Dermis blood vessel endothelial cell (primary cell): ENCODE data around the gene KIF1A. TPM values are rescaled to one million over a fixed set of nuclear protein-coding genes. Genes with fewer than 3 reads are reported as not detected.

Experiments used
- DNase-seq: peaks from one replicate; pipeline ENCODE4 v3.0.0; 2010
- total RNA-seq: library from RNA; depleted of rRNA; stranded (reverse); fragments of >200 nt; gene quantifications from 2 replicates; pipeline ENCODE4 v1.2.3, GENCODE V29; 2014

The KIF1A gene
- total RNA-seq, 1 donor from 2014 or later: not detected

DNA sequence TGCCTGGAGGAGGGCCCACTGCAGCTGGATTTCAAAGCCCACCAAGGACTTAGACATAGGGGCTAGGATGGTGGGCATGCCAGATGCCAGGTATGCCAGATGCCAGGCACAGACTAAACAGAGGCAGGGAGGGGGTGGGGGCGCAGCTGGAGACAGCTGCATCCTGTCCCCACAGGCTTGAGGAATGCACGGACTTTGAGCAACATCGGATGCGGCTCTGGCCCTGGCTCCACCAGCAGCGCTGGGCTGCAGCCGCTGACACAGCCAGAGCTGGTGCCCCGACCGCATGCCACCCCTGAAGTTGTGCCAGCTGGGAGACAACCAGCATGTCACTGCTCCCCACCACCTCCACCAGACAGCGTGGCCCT is 88.9 kb downstream of the KIF1A start:
- DNase-seq: no peak

DNA sequence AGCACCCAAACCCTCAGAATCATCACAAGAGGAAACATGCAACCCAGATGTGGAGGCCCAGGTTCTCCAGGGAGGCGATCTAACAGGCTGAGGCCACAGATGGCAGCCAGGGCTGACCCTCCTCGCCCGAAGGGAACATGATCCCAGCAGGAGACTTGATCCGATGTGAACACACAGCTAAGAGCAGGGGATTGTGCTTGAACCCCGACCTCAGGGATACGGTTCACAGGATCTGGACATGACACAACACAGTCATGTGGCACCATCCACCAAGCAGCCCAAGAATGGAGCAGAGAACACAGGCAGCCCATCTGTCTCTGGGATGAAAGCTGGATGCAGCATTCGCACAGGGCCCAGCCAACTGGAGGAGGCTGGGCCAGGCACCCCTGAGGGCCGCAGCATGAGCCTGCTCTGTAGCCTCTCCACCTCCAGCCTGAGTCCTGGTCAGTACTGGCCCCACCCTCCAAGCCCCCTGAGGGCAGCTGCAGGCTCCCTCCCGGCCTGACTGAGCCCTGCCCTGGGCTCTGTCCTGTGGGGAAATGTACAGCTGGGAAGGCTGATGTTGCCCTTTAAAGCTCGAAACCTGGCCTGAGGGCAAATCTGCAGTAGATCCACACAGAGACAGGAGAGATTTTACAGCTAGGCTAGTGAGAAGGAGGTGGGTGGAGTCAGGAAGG is 89.4 kb downstream of the KIF1A start:
- no peak for DNase-seq

DNA sequence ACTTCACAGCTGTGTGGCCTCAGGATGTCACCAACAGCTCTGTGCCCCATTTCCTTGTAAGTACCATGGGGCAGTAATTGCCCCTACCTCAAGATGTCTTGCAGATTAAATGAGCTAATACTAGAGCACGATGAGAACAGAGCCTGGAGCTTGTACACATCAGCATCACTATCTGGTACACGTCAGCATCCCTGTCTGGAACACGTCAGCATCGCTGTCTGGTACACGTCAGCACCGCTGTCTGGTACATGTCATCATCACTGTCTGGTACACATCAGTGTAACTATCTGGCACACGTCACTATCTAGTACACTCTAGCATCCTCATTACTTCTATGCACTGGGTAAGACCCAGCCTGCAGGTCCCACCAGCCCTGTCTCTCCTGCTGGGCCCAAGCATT is 91.2 kb downstream of the KIF1A start:
- DNase-seq: no peak

DNA sequence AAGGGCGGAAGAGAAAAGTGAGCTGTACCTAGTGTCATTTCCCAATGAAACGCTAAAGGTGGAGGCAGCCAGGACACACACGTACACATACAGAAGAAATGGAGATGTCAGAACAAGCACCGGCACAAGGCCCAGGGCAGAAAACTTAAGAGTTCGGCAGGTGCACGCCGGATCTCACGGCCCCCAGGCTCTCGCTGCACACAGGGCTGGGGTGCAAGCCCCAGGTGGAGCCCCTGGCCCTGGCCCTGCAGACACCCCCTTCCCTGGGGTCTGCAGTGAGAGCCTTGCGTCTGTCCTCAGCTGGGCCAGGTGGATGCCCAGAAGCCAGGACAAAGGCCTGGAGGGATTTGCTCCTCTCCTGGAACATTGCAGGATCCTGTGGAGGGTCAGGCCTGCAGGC is 91.7 kb downstream of the KIF1A start:
- DNase-seq: no peak

DNA sequence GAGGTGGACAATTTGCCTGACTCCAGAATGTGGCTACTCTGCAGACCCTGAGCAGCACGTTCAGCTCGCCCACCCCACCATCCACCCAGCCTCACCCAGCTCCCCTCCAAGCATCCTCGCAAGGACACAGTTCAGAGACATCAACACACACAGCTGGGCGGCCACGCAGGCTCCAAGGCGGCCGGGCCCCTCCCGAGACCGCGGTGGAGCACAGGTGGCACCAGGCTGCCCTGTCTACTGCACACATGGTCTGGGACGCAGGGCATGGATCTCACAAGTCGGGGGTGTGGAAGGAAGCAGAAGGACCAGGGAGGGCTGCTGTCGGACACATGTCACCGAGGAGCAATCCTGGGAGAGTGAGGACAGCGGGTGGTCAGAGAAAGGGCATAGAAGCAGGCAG is 92.1 kb downstream of the KIF1A start:
- no peak for DNase-seq

DNA sequence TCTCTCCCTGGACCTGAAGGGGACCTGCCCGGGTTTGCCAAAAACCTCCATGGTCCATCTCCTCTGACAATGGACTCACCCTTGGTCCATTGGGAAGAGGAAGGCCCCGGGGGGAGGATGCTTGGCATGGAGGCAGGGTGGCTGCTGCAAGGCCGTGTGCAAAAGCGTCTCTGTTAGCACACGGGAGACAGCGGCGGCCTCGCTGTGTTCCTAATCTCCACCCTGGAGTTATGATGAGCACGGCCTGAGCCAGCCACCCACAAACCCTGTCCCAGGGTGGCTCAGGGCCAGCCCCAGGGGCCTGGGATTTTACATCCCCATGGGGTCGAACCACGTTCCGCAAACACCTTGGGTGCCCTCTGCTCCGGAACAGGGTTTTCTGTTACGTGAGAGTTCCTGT is 92.6 kb downstream of the KIF1A start:
- no peak for DNase-seq

DNA sequence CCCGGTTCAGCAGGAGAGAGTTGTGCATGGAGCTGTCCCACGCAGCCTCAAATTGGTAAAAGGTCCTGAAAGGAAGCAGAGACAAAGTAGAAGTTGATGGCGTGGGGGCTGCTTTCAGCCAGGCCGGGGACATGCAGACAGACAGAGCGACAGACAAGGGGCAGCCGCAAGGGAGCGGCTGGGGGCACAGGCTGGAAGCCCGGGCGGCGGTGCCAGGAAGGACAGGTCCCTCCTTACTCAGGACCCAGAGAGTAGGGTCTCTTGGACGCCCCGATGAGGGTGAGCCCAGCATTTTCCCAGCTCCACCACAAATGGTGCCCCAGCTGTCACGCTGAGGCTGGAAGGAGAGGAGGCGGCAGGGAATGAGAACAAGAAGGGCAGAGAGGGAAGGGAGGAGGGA is 93.1 kb downstream of the KIF1A start:
- no peak for DNase-seq

DNA sequence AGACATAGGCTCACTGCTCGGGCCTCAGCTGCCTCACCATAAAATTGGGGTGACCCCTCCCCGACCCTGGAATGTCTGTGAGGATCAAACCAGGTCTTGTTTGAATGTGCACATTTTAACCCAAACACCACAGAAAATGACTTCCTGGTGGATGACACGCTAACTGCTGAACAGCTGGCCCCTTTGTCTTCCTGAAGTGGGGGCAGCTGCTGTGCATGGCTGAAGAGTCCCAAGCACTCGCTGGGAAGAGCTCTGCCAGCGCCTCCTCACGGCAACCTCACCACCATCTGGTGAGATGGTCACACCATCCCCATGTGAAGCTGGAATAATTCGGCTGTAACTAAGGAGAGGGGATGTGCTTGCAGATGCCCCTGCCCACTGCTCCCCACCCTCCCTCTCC is 94.3 kb downstream of the KIF1A start:
- no peak for DNase-seq

DNA sequence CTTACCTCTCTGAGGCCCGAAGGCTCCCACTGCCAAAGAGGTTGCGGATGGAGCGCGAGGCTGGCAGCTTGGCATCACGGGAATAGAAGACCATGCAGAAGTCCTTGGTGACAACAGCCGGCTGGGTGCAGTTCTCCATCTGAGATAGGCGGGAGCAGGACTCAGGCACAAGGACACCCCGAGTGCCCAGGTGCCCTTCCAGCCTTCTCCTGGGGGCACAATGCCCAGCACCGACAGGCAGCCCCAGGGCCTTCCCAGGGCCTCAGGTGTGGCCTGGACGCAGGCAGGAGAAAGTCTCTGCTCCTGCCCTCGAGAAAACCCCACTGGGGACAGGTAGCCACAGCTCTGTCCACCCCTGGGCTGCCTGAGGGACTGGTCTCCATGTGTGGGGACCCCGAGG is 94.8 kb downstream of the KIF1A start:
- DNase-seq: no peak

DNA sequence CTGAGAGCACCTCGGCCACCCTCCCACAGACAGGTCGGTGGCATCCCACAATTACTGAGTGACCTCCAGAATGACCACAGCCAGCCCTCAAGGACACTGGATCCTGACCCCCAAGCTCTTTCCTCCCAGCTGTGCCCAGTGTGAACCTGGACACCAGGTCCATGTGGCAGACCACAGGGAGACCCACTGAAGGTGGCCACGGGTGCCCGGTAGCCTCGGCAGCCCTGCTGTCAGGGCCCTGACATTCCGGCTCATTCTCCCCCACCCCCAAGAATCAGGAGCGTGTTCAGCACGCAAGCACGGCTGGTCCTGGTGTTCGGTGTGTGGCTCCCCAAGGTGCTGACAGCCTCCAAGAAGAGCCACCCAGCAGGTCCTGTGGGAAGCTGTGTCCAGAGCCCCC is 95.6 kb downstream of the KIF1A start:
- no peak for DNase-seq

DNA sequence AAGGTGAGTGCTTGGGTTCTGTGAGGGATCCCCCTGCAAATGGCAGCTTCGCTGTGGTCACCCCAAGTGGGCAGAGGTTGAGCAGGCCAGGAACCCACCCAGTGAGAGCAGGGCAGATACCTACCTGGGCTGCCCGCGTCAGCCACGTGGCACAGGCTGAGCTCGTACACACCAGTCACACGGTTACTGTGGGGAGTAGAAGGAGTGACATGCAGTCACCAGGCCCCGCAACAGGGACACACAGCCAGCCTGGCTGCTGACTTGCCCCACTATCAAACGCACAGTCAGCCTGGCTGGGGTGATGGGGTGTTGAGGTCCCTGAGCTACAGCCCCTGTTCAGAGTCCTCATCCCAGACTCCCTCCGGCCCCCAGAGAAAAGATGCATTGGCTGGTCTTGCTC is 96.2 kb downstream of the KIF1A start:
- no peak for DNase-seq

DNA sequence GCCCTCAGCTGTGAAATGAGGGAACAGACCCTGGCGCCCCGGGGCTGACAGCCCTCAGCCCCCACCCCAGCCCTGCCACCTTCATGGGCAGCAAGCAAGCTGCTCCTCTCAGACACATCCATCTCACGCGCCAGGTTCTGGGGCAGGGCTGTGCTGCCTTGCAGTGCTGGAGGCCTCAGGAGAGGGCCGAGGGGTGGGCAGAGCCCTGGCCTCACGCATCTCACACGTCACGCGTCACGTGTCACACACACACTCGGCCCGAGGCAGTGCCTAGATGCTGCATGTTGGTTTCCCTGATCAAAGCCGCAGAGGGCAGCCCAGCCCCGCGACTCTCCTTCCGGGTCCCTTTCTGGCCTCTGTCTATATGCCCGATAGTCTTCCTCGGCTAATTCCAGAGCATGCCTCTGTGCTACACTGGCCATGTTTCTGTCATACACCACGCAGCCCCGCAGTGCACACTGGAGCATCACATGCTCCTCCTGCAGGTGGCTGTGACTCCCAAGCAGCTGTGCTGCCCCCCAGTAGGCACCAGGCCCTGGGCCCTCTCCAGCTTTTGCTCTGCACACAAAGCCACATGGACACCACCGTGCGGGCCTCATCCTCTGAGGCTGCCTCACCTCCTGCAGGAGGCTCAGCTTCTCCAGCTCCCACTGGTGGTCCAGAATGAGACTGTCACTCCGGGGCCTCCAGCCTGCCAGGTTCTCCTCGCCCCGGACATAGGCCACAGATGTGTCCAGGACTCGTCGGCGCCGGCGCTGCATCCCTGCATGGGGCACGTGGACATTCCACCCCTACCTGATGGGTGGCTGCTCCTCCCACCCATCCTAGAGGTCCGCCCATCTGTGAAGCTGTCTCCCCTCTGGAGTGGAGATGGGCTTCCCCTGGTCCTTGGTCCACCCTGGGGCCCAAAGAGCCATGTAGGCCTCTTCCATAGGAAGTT is 97.0 kb downstream of the KIF1A start:
- no peak for DNase-seq

DNA sequence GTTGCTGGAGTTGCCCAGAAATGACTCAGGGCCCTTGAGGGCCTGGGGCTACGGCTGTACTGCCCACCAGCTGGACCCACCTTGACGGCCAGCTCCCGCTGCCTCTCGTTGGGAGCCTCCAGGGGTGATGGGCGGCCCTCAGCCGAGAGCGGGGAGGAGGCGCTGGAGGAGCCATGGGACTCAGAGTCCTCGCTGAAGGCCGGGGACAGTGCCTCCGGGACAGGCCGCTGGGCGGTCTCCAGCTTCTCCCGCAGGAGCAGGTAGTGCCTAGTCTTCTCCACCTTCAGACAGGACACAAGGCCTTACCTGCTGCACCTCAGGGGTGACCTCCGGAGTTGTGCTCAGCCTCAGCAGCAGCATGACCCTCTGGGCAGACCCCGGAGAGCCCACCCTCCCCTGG is 97.6 kb downstream of the KIF1A start:
- DNase-seq: no peak

DNA sequence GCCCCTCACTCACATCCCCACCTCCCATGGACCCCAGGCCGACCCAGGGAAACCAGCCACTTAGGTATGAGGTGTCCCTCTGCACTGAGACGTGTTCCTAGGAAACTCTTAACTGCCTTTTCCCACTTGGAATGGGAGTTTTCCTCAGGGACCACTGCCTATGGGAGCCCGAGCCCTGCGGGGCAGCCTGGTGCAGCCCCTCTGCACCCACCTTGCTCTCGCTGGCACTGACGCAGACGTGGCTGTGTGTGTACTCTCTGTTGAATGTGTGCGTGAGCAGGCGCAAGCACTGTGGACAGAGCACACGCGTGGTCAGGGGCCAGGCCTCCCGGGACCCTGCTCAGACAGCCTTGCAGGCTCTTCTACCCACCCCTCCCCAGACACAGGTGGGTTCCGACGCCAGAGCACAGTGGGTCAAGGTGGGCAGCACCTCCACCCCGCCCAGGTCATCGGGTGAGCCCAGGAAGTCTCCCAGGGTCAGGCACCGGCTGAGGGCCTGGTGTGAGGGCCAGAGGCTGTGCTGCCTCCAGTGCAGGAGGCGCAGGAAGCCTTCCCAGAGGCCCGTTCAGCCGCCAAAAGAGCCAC is 98.3 kb downstream of the KIF1A start:
- DNase-seq: no peak

DNA sequence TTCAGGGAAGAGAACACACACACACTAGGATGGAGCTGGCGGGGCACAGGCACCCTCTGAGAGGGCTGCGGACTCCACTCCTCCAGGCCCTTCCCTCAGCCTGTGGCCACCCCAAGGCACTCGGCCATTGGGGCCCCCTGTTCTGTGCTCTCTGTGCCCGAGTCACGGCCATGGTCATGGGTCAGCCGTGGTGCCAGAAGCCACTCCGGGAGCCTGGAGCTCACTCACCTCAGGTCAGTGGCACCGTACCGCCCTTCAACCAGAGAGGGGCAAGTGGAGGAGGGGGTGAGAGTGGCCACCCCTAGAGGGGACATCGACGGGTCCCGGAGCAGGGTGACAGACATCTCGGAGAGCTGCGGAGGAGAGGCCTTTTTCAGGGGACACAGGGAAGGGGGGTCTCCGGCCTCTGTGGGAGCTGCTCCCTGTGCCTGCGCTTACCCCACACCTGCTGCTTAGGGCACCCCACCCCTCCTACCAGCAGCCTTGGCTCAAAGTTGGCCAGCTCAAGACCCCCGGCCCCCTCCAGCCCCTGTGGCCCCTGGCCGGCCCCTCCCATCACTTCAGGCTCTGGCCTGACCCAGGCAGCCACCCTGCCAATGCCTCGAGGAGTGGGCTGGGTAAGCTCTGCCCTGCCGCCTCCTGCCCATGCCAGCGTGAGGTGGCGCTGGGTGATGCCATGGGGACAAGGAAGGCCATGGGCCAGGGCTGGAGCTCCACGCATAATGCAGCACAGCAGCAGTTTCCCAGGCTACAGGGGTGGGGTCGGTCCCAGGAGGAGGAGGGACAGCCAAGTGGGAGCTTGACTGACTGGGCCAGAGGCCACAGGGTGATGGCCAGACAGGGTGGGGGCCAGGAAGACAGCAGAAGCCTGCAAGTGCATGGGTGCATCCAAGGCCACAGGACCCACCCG is 99.1 kb downstream of the KIF1A start:
- DNase-seq: no peak

DNA sequence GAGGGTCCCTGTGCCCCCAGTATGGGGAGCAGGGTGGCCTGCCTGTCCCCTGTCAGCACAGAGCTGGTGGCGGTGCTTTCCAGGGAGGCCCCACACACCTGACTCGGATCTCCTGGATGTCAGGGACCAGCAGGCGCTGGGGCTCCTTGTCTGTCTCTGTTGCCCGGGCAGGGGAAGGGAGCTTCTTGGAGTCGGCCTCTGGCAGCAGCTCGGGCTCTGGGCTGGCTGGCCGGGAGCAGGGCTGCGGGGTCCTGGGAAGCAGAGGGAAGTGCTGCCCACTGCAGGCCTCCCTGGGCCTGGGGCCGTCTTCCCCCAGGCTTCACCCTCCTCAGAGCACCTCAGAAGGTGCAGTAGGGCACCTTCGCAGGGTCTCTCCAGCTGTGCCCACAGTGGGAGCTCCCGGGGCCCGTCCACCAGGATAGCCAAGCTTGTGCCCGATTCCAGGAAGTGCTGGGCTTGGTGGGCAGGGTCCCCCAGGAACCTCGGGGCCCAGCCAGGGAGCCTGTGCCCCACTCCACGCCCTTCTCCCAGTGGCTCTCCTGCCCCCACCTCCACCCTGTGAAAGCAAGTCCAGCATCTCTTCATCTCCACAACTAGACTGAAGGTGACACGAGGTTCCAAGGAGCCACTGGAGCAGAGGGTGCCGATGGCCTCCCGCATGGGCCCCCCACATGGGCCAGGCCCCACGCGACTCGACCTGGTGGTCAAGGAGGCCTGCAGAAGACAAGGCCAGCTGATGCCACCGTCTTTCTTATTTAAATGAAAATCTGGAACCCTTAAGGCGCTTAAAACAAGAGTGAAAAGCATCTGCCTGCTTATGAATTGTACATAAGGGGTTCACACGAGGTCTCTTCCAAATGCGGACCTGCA is 100.1 kb downstream of the KIF1A start:
- DNase-seq: no peak

DNA sequence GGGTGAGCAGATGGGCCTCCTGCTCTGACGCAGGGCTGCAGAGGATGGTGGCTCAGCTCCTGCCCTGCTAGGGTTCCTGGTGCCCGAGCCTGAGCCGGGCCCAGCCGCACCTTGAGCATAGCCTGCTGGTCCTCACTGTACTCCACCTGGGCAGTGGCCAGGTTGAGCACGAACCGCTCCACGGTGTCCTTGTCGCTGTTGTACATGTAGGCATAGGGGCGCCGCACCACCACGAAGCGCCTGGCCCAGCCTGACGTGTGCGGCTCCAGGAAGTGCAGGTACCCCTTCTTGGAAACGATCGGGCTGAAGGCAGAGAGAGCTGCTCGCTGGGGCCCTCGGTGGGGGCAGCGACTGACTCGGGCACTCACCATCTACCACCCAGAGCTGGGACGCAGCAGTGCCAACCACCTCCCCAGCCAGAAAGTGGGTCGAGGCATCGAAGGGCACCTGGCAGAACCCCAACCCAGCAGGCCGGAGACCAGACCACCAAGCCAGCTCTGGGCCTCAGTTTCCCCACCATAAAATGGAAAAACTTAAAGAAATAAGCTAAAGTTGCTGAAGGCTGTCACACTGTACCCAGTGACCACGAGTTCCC is 101.0 kb downstream of the KIF1A start:
- DNase-seq: no peak

DNA sequence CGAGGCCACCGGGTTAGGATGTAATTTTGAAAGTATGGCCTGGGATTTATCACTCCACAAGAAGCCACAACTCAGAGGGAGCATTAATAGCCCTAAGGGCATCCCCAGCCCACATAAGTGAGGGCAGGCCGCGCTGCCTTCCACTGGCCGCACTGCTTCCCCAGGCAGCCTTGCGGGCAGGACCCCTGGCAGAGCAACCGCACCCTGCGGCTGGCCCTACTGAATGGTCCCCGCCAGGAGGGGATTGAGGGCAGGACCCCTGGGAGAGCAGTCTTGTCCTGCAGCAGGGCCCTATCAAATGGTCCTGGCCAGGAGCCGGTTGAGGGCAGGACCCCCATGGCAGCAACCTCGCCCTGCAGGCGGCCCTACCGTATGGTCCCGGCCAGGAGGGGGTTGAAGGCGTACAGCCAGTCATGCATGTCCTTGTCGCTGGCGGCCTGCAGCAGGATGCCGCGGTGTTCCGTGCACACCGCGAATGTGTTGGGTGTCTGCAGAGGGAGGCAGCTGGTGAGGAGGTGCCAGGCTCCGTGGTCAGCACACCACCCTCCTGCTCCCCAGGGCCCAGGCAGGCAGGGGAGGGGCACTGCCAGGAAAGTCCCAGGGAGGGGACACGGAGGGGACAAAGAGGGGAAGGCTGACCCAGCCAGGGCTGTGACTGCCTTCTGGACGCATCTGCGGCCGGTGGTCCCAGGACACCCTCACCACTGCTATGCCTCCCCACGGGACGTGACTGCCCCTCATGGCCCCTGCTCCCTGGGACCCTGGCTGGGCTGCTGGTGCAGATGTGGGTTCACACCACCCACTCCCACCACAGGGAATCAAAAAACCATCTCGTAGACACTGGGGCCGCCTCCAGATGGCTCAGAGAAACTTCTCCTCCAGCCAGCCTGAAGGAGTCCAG is 102.1 kb downstream of the KIF1A start:
- no peak for DNase-seq

DNA sequence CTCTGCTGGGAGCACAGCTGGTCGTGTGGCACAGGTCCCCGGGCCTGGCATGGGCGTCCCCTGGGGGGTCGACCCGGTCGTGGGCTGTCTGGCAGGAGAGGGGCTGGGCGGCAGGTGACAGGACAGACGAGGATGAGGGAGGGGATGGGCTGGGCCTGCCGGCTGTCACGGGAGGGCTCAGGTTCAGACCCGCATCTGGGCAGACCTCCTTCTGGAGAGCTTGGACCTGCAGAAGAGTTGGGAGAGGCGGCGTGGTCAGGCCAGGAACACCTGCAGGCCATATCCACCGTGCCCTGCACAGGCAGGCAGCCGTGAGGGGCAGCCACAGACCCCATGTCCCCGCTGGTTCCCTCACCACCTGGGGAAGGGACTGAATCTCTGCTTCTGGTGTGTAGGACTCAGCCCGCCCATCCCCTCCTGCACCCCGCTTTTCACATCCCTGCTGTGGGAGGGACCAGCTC is 102.8 kb downstream of the KIF1A start:
- DNase-seq: no peak

DNA sequence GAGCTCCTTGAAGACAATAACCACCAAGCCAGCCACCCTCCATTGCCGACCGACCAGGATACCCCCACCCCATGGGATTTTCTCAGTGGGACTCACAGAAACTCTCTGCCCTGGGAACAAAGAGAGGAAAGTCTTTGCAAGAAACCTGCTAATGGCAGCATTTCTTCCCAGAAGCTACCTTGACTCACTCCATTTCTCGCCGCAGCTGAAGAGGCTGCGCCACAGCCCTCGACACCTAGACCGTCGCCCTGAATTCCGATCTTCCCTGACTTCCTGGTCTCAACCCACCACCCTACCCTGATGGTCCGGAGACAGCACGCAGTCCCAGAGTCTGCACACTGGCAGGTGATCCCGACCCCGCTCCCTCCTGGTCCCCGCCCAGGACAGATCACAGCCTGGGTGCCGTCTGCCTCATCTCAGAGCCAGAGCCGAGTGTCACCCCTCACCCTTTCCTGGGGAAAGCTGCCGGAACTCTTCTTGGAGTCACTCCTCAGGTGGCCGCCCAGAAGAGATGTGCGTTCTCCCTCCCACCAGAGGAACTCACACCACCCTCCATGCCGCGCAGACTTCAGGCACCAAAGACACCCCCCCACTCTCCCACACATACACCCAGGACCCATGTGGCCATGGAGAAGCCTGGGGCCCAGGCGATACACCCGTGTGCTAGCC is 103.8 kb downstream of the KIF1A start:
- no peak for DNase-seq
